ENCODE results near the gene MPZ.

Gene MPZ

DNA sequence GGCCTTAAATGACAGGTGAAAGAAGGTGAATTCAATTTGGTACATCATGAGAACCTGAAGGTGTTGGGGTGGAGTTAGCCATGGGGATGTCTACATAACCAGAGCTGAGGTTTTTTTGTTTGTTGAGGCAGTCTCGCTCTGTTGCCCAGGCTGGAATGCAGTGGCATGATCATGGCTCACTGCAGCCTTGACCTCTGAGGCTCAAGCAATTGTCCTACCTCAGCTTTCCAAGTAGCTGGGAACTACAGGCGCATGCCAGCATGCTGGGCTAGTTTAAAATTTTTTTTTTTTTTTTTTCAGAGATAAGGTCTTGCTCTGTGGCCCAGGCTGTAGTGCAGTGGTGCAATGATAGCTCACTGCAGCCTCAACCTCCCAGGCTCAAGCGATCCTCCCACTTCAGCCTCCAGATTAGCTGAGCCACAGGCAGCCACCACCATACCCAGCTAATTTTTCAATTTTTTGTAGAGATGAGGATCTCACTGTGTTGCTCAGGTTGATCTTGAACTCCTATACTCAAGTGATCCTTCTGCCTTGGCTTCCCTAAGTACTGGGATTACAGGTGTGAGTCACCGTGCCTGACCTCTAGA is 1.9 kb upstream of the MPZ start:
- TF ChIP-seq, protein P1, sequence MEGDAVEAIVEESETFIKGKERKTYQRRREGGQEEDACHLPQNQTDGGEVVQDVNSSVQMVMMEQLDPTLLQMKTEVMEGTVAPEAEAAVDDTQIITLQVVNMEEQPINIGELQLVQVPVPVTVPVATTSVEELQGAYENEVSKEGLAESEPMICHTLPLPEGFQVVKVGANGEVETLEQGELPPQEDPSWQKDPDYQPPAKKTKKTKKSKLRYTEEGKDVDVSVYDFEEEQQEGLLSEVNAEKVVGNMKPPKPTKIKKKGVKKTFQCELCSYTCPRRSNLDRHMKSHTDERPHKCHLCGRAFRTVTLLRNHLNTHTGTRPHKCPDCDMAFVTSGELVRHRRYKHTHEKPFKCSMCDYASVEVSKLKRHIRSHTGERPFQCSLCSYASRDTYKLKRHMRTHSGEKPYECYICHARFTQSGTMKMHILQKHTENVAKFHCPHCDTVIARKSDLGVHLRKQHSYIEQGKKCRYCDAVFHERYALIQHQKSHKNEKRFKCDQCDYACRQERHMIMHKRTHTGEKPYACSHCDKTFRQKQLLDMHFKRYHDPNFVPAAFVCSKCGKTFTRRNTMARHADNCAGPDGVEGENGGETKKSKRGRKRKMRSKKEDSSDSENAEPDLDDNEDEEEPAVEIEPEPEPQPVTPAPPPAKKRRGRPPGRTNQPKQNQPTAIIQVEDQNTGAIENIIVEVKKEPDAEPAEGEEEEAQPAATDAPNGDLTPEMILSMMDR (conservative IDR thresholded peaks at IDR 0.05; ENCODE audit: low read depth, low read length): no peak
- no peak overlapping the region for H3K4me3 ChIP-seq (ENCODE audit: low read length)
- no peak for DNase-seq (ENCODE audit: low read depth)

- TF ChIP-seq, protein P1 (conservative IDR thresholded peaks at IDR 0.05; ENCODE audit: low read depth, low read length): no peak
- no peak overlapping the region for H3K4me3 ChIP-seq (ENCODE audit: low read length)
- DNase-seq (ENCODE audit: low read depth): no peak
These were observed 1.7 kb downstream of the MPZ start for GRCh38 chr1:161307892-161308638.

- TF ChIP-seq, protein P1 (conservative IDR thresholded peaks at IDR 0.05; ENCODE audit: low read depth, low read length): no peak
- no peak for DNase-seq (ENCODE audit: low read depth)
- no peak overlapping the region for H3K4me3 ChIP-seq (ENCODE audit: low read length)
These were observed 2.5 kb downstream of the MPZ start for GRCh38 chr1:161307230-161307768.

GRCh38 chr1:161305867-161306519 is 3.8 kb downstream of the MPZ start:
- H3K4me3 ChIP-seq (ENCODE audit: low read length): peak overlapping the region; percentile 75
- TF ChIP-seq, protein P1 (conservative IDR thresholded peaks at IDR 0.05; ENCODE audit: low read depth, low read length): peak; percentile 40
- no peak for DNase-seq (ENCODE audit: low read depth)

GRCh38 chr1:161304927-161305866 is 4.6 kb downstream of the MPZ start:
- DNase-seq (ENCODE audit: low read depth): no peak
- TF ChIP-seq, protein P1 (conservative IDR thresholded peaks at IDR 0.05; ENCODE audit: low read depth, low read length): no peak
- H3K4me3 ChIP-seq (ENCODE audit: low read length): peak overlapping the region; percentile 75

GRCh38 chr1:161300478-161300877 is 9.3 kb downstream of the MPZ start:
- DNase-seq (ENCODE audit: low read depth): no peak
- no peak overlapping the region for H3K4me3 ChIP-seq (ENCODE audit: low read length)
- TF ChIP-seq, protein P1 (conservative IDR thresholded peaks at IDR 0.05; ENCODE audit: low read depth, low read length): no peak

Data from retinal pigment epithelial cell (primary cell).